A673 (cell line): Measurements from ENCODE around the gene CAV3. TPM values are rescaled to one million over a fixed set of nuclear protein-coding genes. Genes with fewer than 3 reads are reported as not detected.
"Not testable (repeated sequence)": the region's sequence is repeated elsewhere in the genome, so short reads cannot be mapped to it uniquely, and the experiment has no call there.

Source experiments
- BruUV-seq: library from RNA; stranded (reverse); fragments of 400-500 nt; replicated peaks from 2 replicates; lab custom pipeline; 2021; lab: Mats Ljungman, UMichigan
- CTCF ChIA-PET: fragments of 300-600 bp; sonication (Branson Sonifier 250); formaldehyde crosslinking; loops from one replicate; lab custom pipeline; 2022; ENCODE audit warnings: antibody characterized with exemption; lab: Charles Lee
- POLR2A ChIA-PET: fragments of 300-600 bp; sonication (Branson Sonifier 250); formaldehyde crosslinking; loops from one replicate; lab custom pipeline; 2022; ENCODE audit warnings: antibody characterized with exemption; ENCODE audit not compliant: low non-redundant PET; lab: Charles Lee
- DNase-seq: peaks from one replicate; pipeline ENCODE4 v3.0.0-alpha.2; 2015; ENCODE audit warnings: low spot score
- H3K27ac ChIP-seq: fragments of 200-600 bp; sonication (generic); 2 replicates; pipeline ENCODE4 v1.5.1; 2016; ENCODE audit warnings: mixed run types, low read depth, mild to moderate bottlenecking, mixed read lengths, antibody characterized with exemption, low read length; ENCODE audit not compliant: poor library complexity, severe bottlenecking
- H3K27me3 ChIP-seq: fragments of 200-600 bp; sonication (generic); replicated peaks from 2 replicates; pipeline ENCODE4 v1.6.1; 2017; ENCODE audit warnings: mixed run types, low read depth, mild to moderate bottlenecking, mixed read lengths, antibody characterized with exemption, low read length; ENCODE audit not compliant: insufficient read depth, poor library complexity
- H3K36me3 ChIP-seq: fragments of 200-600 bp; sonication (generic); 2 replicates; pipeline ENCODE4 v1.6.1; 2016; ENCODE audit warnings: mixed run types, mild to moderate bottlenecking, mixed read lengths, antibody characterized with exemption, low read length; ENCODE audit not compliant: insufficient read depth, poor library complexity, severe bottlenecking
- H3K4me1 ChIP-seq: fragments of 200-600 bp; sonication (generic); 2 replicates; pipeline ENCODE4 v1.6.1; 2017; ENCODE audit warnings: mixed run types, mild to moderate bottlenecking, mixed read lengths, antibody characterized with exemption, low read length; ENCODE audit not compliant: insufficient read depth, poor library complexity, severe bottlenecking
- H3K4me3 ChIP-seq: fragments of 200-600 bp; sonication (generic); 2 replicates; pipeline ENCODE4 v1.5.1; 2016; ENCODE audit warnings: low read depth, mixed run types, mild to moderate bottlenecking, mixed read lengths, low read length; ENCODE audit not compliant: poor library complexity, severe bottlenecking
- H3K9me3 ChIP-seq: fragments of 200-600 bp; sonication (generic); 2 replicates; pipeline ENCODE4 v1.6.1; 2016; ENCODE audit warnings: mixed run types, low read depth, mild to moderate bottlenecking, mixed read lengths, antibody characterized with exemption, low read length; ENCODE audit not compliant: poor library complexity, severe bottlenecking
- EZH2 ChIP-seq: fragments of 200-600 bp; sonication (generic); IDR thresholded peaks from 2 replicates; pipeline ENCODE4 v1.6.1; 2017; ENCODE audit warnings: borderline replicate concordance, low read depth, mild to moderate bottlenecking, mixed read lengths, antibody characterized with exemption, low read length; ENCODE audit not compliant: poor library complexity, severe bottlenecking
- intact Hi-C: fragments of 100-400 bp; cut with micrococcal nuclease; formaldehyde crosslinking; loops from one replicate; pipeline ENCODE4 v1.10.0; 2022; ENCODE audit not compliant: unreplicated experiment
- total RNA-seq: library from RNA; stranded (reverse); gene quantifications from 2 replicates; pipeline ENCODE4 v1.2.3, GENCODE V29; 2021
- TF ChIP-seq, protein P1 (sequence below): fragments of 300-800, 200-600 bp; sonication (generic); conservative IDR thresholded peaks from 2 replicates; pipeline ENCODE4 v1.5.1; 2017; ENCODE audit warnings: low read depth, mild to moderate bottlenecking, antibody characterized with exemption, low read length, moderate library complexity, mixed read lengths

Gene CAV3
- total RNA-seq, 1 experiment from 2014 or later, result not detected

DNA sequence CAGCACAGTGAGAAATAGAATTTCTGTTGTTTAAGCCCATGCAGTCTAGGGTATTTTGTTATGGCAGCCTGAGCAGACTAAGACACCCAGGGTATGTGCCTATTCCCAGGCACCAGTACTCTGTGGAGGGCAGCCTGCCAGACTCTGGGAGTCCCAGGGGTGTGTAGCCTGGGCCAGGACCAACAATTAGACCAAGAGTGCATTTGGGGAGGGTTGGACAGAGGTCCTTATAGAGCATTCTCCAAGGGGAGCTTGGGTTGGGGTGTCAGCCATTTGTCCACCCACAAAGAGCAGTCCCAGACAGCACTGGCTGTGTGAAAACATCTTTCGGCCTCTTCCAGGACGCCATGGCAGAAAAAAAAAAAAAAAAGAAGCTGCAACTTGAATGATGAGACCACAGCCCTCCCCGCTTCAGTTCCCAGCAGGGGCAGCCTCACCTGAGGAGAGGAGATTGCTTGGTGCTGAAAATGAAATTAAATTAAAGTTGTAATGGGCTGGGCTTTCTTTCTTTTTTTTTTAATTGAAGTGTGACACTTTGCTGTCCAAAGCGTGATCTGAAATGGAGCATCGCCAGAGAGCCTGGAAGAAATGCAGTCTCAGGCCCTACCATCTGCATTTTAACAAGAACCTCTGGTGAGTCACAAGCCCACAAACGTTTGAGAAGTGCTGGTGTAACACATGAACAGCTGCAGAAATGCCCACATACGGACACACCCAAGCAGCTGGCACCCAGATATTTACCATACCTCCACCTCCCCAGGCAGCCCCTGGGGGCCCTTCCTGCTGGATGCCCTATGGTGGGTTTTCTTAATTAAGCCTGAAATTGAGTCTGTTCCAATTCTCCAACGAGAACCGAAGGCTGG, 21.3 kb upstream of the CAV3 start:
- BruUV-seq, result no TSS peak
- Histone ChIP-seq H3K4me3 (no peak overlapping the region), H3K27ac (no peak overlapping the region), H3K4me1 (no peaks in the 10 kb centered on the region), H3K9me3 (no peaks in the 10 kb centered on the region), H3K27me3 (no peaks in the 10 kb centered on the region), H3K36me3 (no peaks in the 10 kb centered on the region)
- TF ChIP-seq, protein P1, sequence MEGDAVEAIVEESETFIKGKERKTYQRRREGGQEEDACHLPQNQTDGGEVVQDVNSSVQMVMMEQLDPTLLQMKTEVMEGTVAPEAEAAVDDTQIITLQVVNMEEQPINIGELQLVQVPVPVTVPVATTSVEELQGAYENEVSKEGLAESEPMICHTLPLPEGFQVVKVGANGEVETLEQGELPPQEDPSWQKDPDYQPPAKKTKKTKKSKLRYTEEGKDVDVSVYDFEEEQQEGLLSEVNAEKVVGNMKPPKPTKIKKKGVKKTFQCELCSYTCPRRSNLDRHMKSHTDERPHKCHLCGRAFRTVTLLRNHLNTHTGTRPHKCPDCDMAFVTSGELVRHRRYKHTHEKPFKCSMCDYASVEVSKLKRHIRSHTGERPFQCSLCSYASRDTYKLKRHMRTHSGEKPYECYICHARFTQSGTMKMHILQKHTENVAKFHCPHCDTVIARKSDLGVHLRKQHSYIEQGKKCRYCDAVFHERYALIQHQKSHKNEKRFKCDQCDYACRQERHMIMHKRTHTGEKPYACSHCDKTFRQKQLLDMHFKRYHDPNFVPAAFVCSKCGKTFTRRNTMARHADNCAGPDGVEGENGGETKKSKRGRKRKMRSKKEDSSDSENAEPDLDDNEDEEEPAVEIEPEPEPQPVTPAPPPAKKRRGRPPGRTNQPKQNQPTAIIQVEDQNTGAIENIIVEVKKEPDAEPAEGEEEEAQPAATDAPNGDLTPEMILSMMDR, result no peak
- no peak for TF ChIP-seq EZH2
- intact Hi-C loops, result no loop called here
- ChIA-PET CTCF (interaction anchor here (0.6 kb wide), 1 partner anchor 275 kb away, joined by 4 read pairs; no protein-coding TSS in a partner anchor), POLR2A (no interaction called here)
- peak; percentile 5 for DNase-seq

DNA sequence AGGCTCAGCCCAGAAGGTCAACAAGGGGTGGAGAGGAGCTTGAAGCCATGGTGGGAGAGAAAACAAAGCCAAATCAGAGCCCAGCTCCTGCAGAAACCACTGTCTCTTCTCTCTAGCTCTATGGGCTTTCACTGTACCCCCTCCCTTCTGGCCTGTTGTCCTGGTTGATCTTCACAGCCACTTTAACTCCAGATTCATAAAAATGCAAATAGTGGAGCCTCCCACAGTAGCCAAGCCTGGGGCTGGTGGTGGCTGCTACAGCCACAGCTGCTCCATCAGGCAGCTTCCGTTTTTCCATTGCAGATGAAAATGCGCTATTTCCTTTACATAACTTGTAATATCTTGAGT, 20.7 kb upstream of the CAV3 start:
- H3K27me3 ChIP-seq, result no peaks in the 10 kb centered on the region
- ChIA-PET POLR2A (no interaction called here), CTCF (interaction anchor here (0.6 kb wide), 1 partner anchor 276 kb away, joined by 4 read pairs; no protein-coding TSS in a partner anchor)
- TF ChIP-seq, protein P1, result no peak
- intact Hi-C loops, result no loop called here
- no peaks in the 10 kb centered on the region for H3K9me3 ChIP-seq
- H3K4me3 ChIP-seq, result no peak overlapping the region
- BruUV-seq, result no TSS peak
- no peaks in the 10 kb centered on the region for H3K4me1 ChIP-seq
- no peak for DNase-seq
- H3K36me3 ChIP-seq, result no peaks in the 10 kb centered on the region
- no peak overlapping the region for H3K27ac ChIP-seq

DNA sequence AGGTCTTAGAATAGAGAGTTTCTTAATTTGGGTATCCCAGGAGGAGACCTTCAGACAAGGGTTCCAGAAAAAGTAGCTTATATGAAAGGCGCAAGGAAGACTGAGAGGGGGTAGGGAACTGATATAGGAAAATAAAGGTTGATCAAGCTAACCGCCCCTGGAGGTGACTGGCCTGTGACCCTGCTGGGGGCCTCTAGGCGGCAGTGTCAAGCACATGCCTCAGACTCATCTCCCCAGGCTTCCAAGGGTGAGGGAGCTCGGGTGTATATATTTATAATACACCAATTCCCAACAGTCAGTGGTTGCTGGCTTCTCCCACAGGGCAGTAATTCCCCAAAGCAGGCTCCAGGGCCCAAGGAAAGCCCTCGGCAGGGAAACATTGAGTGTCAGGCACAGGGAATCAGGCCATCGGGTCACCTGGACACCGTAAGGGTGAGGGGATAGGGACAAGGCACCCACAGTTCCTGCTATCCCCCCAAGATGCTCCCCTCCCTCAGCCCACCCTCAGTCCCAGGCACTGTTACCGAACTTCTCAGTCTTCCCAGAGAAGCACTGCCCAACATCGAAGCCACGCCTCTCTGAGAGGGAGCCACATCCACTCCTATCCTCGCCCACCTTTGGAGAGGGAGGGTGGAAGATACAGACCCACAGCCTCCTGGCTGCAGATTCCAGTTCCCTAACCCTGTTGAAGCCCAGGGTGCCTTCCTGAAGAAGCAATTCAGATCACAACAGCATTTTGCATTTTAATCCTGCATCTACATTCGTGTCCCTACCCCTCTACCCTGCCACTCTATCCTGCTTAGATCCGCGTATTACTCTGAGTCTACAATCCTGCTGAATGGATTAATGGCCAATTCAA, 19.5 kb upstream of the CAV3 start:
- ChIA-PET POLR2A (no interaction called here), CTCF (interaction anchor here (1.1 kb wide), 1 partner anchor 50 kb away, joined by 3 read pairs; no protein-coding TSS in a partner anchor)
- H3K27ac ChIP-seq, result no peak overlapping the region
- no peak overlapping the region for H3K4me3 ChIP-seq
- no peaks in the 10 kb centered on the region for H3K9me3 ChIP-seq
- no peaks in the 10 kb centered on the region for H3K36me3 ChIP-seq
- BruUV-seq, result no TSS peak
- intact Hi-C loops, result no loop called here
- TF ChIP-seq, protein P1, result peak; percentile 59
- no peak for TF ChIP-seq EZH2
- H3K4me1 ChIP-seq, result no peaks in the 10 kb centered on the region
- no peaks in the 10 kb centered on the region for H3K27me3 ChIP-seq
- peak; percentile 35 for DNase-seq

DNA sequence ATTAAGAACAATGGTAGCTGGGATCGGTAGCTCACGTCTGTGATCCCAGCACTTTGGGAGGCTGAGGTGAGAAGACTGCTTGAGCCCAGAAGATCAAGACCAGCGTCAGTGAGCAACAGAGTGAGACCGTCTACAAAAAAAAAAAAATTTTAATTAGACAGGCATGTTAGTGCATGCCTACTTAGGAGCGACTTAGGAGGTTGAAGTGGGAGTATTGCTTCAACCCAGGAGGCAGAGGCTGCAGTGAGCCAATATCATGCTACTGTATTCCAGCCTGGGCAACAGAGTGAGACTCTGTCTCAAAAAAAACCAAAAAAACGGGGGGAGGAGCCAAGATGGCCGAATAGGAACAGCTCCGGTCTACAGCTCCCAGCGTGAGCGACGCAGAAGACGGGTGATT, 17.8 kb upstream of the CAV3 start:
- POLR2A ChIA-PET, H3K4me3 ChIP-seq, H3K9me3 ChIP-seq, H3K27ac ChIP-seq, H3K4me1 ChIP-seq, H3K27me3 ChIP-seq, BruUV-seq, intact Hi-C loops, DNase-seq, CTCF ChIA-PET, H3K36me3 ChIP-seq: not testable (repeated sequence)
